Measurements from ENCODE around the gene TPI1. TPM values are rescaled to one million over a fixed set of nuclear protein-coding genes. Genes with fewer than 3 reads are reported as not detected.

The TPI1 gene
- total RNA-seq, 4 donors from 2014 or later, result 288 to 372 (median 355) TPM

DNA sequence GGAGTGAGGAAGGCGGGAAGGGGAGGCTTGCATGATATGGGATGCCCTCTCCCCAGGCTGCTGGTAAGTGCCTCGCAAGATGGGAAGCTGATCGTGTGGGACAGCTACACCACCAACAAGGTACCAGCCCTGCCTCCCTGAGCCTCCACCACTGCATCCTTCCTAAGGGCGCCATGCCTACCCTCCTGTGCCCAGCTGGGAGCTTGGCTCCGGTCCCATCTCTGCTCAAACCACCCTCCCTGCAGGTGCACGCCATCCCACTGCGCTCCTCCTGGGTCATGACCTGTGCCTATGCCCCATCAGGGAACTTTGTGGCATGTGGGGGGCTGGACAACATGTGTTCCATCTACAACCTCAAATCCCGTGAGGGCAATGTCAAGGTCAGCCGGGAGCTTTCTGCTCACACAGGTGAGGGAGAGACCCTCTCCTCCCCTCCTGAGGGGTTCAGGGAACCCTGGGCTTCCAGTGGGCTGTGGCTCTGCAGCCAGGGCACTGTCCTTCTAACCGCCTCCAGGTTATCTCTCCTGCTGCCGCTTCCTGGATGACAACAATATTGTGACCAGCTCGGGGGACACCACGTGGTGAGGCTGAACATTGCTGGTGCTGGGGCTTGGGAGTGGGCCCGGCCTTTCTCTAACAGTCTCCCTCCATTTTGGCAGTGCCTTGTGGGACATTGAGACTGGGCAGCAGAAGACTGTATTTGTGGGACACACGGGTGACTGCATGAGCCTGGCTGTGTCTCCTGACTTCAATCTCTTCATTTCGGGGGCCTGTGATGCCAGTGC is 24.0 kb upstream of the TPI1 start:
- 83% methylated on average over 12 of the region's 16 CpGs for WGBS
- no peak for DNase-seq (ENCODE audit: extremely low spot score)
- Histone ChIP-seq H3K27ac (replicated peaks in 1 of 4) (no peak overlapping the region), H3K4me1 (no peaks in the 10 kb centered on the region), H3K27me3 (no peaks in the 10 kb centered on the region), H3K36me3 (peaks cover 3 to 83% (median 59%) of the 10 kb centered on the region in 4 donors), H3K4me3 (no peak overlapping the region), H3K9me3 (no peaks in the 10 kb centered on the region)
- intact Hi-C loops (cut with DNase I), result no loop called here
- TF ChIP-seq EP300 (IDR thresholded peaks at IDR 0.05) (no peak), POLR2AphosphoS5 (IDR thresholded peaks at IDR 0.05) (no peak), POLR2A (IDR thresholded peaks at IDR 0.05; ENCODE audit: low read depth) (no peak)
- TF ChIP-seq, protein P1, sequence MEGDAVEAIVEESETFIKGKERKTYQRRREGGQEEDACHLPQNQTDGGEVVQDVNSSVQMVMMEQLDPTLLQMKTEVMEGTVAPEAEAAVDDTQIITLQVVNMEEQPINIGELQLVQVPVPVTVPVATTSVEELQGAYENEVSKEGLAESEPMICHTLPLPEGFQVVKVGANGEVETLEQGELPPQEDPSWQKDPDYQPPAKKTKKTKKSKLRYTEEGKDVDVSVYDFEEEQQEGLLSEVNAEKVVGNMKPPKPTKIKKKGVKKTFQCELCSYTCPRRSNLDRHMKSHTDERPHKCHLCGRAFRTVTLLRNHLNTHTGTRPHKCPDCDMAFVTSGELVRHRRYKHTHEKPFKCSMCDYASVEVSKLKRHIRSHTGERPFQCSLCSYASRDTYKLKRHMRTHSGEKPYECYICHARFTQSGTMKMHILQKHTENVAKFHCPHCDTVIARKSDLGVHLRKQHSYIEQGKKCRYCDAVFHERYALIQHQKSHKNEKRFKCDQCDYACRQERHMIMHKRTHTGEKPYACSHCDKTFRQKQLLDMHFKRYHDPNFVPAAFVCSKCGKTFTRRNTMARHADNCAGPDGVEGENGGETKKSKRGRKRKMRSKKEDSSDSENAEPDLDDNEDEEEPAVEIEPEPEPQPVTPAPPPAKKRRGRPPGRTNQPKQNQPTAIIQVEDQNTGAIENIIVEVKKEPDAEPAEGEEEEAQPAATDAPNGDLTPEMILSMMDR (IDR thresholded peaks at IDR 0.05), result no peak

DNA sequence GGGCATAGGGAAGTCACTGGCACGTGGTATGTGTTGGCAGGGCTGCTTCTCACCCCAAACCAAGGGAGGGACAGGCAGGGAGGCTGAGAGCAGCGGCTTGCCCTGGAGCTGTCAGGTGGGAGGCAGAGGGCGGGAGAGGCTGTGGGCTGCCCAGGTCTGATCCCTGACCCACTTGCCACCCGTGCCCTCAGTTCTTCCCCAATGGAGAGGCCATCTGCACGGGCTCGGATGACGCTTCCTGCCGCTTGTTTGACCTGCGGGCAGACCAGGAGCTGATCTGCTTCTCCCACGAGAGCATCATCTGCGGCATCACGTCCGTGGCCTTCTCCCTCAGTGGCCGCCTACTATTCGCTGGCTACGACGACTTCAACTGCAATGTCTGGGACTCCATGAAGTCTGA is 21.9 kb upstream of the TPI1 start:
- Histone ChIP-seq H3K27ac (replicated peaks in 1 of 4) (no peak overlapping the region), H3K9me3 (no peaks in the 10 kb centered on the region), H3K4me3 (no peak overlapping the region), H3K27me3 (no peaks in the 10 kb centered on the region), H3K36me3 (peaks cover 0 to 77% (median 46%) of the 10 kb centered on the region in 4 donors), H3K4me1 (no peaks in the 10 kb centered on the region)
- intact Hi-C loops (cut with DNase I), result no loop called here
- DNase-seq (ENCODE audit: extremely low spot score), result no peak
- 86% methylated on average over 10 of the region's 17 CpGs for WGBS
- TF ChIP-seq POLR2A (IDR thresholded peaks at IDR 0.05; ENCODE audit: low read depth), result no peak
- TF ChIP-seq POLR2AphosphoS5 (IDR thresholded peaks at IDR 0.05), result no peak
- TF ChIP-seq, protein P1 (IDR thresholded peaks at IDR 0.05), result no peak
- TF ChIP-seq EP300 (IDR thresholded peaks at IDR 0.05), result no peak

DNA sequence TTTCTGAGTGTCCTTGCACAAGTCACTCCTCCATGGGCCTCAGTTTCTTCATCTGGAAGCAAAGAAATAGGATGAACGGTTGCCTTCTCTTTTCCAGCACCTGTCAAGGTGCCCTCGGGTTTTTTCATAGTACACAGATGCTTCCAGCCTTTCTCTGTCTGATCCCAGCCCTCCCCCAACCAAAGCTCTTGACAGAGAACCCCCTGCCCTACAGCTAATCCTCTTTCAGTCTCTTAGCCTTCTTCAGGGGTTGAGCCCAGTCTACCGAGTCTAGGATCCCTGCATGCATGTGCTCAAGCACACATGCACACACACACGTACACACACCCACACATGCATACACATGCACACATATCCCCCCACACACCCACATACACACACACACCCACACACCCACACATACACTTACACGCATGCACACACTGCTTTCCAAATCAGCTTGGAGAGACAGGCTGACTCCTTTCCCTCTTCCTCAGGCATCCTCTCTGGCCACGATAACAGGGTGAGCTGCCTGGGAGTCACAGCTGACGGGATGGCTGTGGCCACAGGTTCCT is 20.9 kb upstream of the TPI1 start:
- TF ChIP-seq POLR2A (IDR thresholded peaks at IDR 0.05; ENCODE audit: low read depth), result no peak
- TF ChIP-seq, protein P1 (IDR thresholded peaks at IDR 0.05), result no peak
- TF ChIP-seq EP300 (IDR thresholded peaks at IDR 0.05), result no peak
- 83% methylated on average over 7 of the region's 7 CpGs for WGBS
- Histone ChIP-seq H3K36me3 (peaks cover 0 to 73% (median 46%) of the 10 kb centered on the region in 4 donors), H3K9me3 (no peaks in the 10 kb centered on the region), H3K27me3 (no peaks in the 10 kb centered on the region), H3K27ac (replicated peaks in 1 of 4) (no peak overlapping the region), H3K4me3 (no peak overlapping the region), H3K4me1 (peaks cover 4 to 7% (median 6%) of the 10 kb centered on the region in 4 donors)
- intact Hi-C loops (cut with DNase I), result no loop called here
- DNase-seq (ENCODE audit: extremely low spot score), result no peak

DNA sequence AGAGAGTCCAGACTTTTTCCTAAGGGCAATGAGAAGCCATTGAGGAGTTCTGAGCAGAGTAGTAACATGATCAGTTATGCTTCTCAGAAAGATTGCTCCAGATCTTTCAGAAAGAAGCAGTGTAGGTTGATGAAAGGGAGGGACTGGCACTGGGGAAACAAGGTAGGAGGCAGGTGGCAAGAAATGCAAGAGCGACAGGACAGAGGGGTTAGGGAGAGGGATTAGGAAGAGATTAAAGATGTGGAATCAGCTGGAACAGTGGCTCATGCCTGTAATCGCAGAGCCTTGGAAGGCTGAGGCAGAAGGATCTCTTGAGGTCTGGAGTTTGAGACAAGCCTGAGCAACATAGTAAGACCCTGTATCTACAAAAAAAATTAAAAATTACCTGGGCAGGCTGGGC is 19.7 kb upstream of the TPI1 start:
- no peak for DNase-seq (ENCODE audit: extremely low spot score)
- H3K27me3 ChIP-seq, result no peaks in the 10 kb centered on the region
- H3K4me3 ChIP-seq, result no peak overlapping the region
- no peak for TF ChIP-seq POLR2AphosphoS5 (IDR thresholded peaks at IDR 0.05)
- no peak overlapping the region for H3K27ac ChIP-seq (replicated peaks in 1 of 4)
- WGBS, result 94% methylated on average over 2 of the region's 2 CpGs
- H3K4me1 ChIP-seq, result peaks cover 4 to 8% (median 6%) of the 10 kb centered on the region in 4 donors
- no peaks in the 10 kb centered on the region for H3K9me3 ChIP-seq
- intact Hi-C loops (cut with DNase I), result no loop called here
- H3K36me3 ChIP-seq, result peaks cover 0 to 68% (median 46%) of the 10 kb centered on the region in 4 donors

DNA sequence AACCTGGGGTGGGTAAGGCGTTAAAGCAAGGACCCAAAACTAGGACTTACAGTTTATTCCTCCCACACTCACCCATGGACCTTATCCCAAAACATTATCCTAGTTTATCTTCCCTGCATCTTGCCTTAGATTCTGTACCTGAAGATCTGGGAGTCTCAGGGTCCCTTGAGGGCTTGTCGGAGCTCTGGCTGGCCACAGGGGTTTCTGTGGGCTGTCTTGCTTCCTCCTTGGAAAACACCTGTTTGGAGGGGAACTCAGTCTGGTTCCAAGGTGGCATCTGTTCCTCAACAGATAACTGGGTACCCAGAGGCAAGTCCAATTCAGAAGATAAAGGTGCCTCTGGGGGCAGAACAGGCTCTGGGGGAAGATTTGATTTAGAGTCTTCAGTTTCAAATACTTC is 17.9 kb upstream of the TPI1 start:
- intact Hi-C loops (cut with DNase I), result no loop called here
- no peaks in the 10 kb centered on the region for H3K27me3 ChIP-seq
- TF ChIP-seq EP300 (IDR thresholded peaks at IDR 0.05) (no peak), POLR2AphosphoS5 (IDR thresholded peaks at IDR 0.05) (no peak), POLR2A (IDR thresholded peaks at IDR 0.05; ENCODE audit: low read depth) (no peak)
- TF ChIP-seq, protein P1 (IDR thresholded peaks at IDR 0.05), result no peak
- WGBS, result 92% methylated on average over 2 of the region's 2 CpGs
- no peak overlapping the region for H3K27ac ChIP-seq (replicated peaks in 1 of 4)
- peaks cover 13 to 25% (median 20%) of the 10 kb centered on the region in 4 donors for H3K4me1 ChIP-seq
- H3K36me3 ChIP-seq, result peaks cover 0 to 51% (median 34%) of the 10 kb centered on the region in 4 donors
- no peak for DNase-seq (ENCODE audit: extremely low spot score)
- no peak overlapping the region for H3K4me3 ChIP-seq
- no peaks in the 10 kb centered on the region for H3K9me3 ChIP-seq

Data from esophagus muscularis mucosa (tissue), 4 donors.